H1 (cell line): ENCODE measurements around the gene SLC24A4. TPM values are rescaled to one million over a fixed set of nuclear protein-coding genes. Genes with fewer than 3 reads are reported as not detected.

Source experiments
- CBX8 ChIP-seq: fragments of 300-800, 300-1000 bp; sonication (generic); IDR thresholded peaks from 2 replicates; pipeline ENCODE4 v1.7.1; 2016; ENCODE audit warnings: low read depth, low read length, borderline replicate concordance
- RFX5 ChIP-seq: IDR thresholded peaks from 2 replicates; pipeline ENCODE4 v1.6.1; 2011; ENCODE audit warnings: low read depth, low read length, improper control_type of control experiment, borderline replicate concordance
- RNF2 ChIP-seq: fragments of 200-900, 300-1000 bp; sonication (generic); IDR thresholded peaks from 2 replicates; pipeline ENCODE4 v1.7.1; 2016; ENCODE audit warnings: borderline replicate concordance, low read depth, mild to moderate bottlenecking, antibody characterized with exemption, low read length; ENCODE audit not compliant: poor library complexity, severe bottlenecking; ENCODE audit errors: missing control alignments
- polyA plus RNA-seq, 7 experiments: library from polyadenylated mRNA; depleted of rRNA in 3 of 7; stranded (reverse) in 5 of 7; unstranded in 2 of 7; fragments of >200 nt in 5 of 7; fragments of 200-250 nt in 2 of 7; gene quantifications; 1 replicate in 5 of 7; 2 replicates in 1 of 7; 4 replicates in 1 of 7; pipeline versions ENCODE4 v1.2.1 to v1.2.3, GENCODE V29; 2011 to 2013; ENCODE audit warnings: missing spikeins in 2 of 7, mixed read lengths in 2 of 7
- total RNA-seq: library from RNA; stranded (reverse); fragmentation: NEBNext Ultra II Directional; extraction: Animal tissue kit (Norgen Biotek cat#: 25700); gene quantifications from 2 replicates; pipeline ENCODE4 v1.2.1, GENCODE V29; 2021
- TF ChIP-seq, protein P1 (sequence below): IDR thresholded peaks from 2 replicates; pipeline ENCODE4 v1.6.1; 2012; ENCODE audit warnings: inconsistent platforms

Gene SLC24A4
- total and polyA plus RNA-seq, 2 of the 8 experiments (the other 6 are each of a cell fraction or from before 2014, with no cell fraction given) = 0.27 to 0.89 TPM

DNA sequence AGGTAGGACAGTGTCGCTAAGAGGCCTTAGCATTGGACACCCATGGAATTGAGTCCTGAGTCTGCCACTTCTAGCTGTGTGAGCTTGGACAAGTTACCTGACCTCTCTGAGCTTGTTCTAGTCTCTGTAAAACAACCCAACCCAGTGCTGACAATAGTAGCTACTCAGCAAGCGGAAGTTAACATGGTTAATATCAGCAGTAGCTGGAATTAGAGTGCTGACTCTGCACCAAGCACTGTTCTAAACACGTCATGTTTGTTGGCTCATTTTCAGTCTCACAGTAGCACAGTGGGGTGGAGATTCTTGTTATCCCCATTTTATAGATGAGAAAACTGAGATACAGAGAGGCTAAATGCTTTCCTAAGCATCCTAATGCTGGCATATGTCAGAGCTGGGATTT lies 143.1 kb downstream of the SLC24A4 start (continued):
- no peak for TF ChIP-seq CBX8
- TF ChIP-seq RFX5 = no peak
- TF ChIP-seq, protein P1, sequence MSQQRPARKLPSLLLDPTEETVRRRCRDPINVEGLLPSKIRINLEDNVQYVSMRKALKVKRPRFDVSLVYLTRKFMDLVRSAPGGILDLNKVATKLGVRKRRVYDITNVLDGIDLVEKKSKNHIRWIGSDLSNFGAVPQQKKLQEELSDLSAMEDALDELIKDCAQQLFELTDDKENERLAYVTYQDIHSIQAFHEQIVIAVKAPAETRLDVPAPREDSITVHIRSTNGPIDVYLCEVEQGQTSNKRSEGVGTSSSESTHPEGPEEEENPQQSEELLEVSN = no peak
- no peak for TF ChIP-seq RNF2
